Stomach (tissue), 9 donors: ENCODE data around the gene FLII. TPM values are rescaled to one million over a fixed set of nuclear protein-coding genes. Genes with fewer than 3 reads are reported as not detected.

Source experiments
- DNase-seq, 2 donors: peaks; one replicate each; pipeline versions ENCODE4 v3.0.0 to v3.0.0-alpha.2; 2013 to 2019
- H3K27ac ChIP-seq, 5 donors: fragments of 200-600 bp in 4 of 5; sonication (generic) in 4 of 5; one replicate each; pipeline ENCODE4 v1.5.1; 2013 to 2019; ENCODE audit warnings: mild to moderate bottlenecking in 1 of 5, moderate library complexity in 1 of 5
- H3K27me3 ChIP-seq, 3 donors: fragments of 200-600 bp; sonication (generic); one replicate each; pipeline ENCODE4 v1.5.1; 2017 to 2019; ENCODE audit warnings: mixed run types in 1 of 3
- H3K36me3 ChIP-seq, 4 donors: fragments of 200-600 bp; sonication (generic); 1 replicate in 3 of 4; 2 replicates in 1 of 4; pipeline ENCODE4 v1.5.1; 2016 to 2019
- H3K4me1 ChIP-seq, 4 donors: fragments of 200-600 bp; sonication (generic); one replicate each; pipeline ENCODE4 v1.5.1; 2016 to 2019
- H3K4me3 ChIP-seq, 4 donors: fragments of 200-600 bp; sonication (generic) in 3 of 4; one replicate each; pipeline ENCODE4 v1.5.1; 2016 to 2019; ENCODE audit warnings: mild to moderate bottlenecking in 1 of 4
- H3K9me3 ChIP-seq, 4 donors: fragments of 200-600 bp; sonication (generic); one replicate each; pipeline ENCODE4 v1.5.1; 2016 to 2019
- CTCF ChIP-seq, 7 experiments: fragments of 450-650 bp in 4 of 7; fragments of 200-600 bp in 3 of 7; sonication (generic) in 3 of 7; IDR thresholded peaks; one replicate each; pipeline ENCODE4 v1.5.1; 2016 to 2019; ENCODE audit warnings: antibody characterized with exemption in 7 of 7, control low read depth in 2 of 7, mild to moderate bottlenecking in 1 of 7
- EP300 ChIP-seq: sonication (generic); formaldehyde crosslinking; IDR thresholded peaks from one replicate; pipeline ENCODE4 v1.6.1; 2017; ENCODE audit warnings: antibody characterized with exemption
- POLR2A ChIP-seq, 4 donors: fragments of 450-650 bp; IDR thresholded peaks; one replicate each; pipeline ENCODE4 v1.6.1; 2016; ENCODE audit warnings: antibody characterized with exemption in 4 of 4, control low read depth in 2 of 4, mild to moderate bottlenecking in 1 of 4, moderate library complexity in 1 of 4
- POLR2AphosphoS5 ChIP-seq, 3 donors: sonication (generic); formaldehyde crosslinking; IDR thresholded peaks; one replicate each; pipeline ENCODE4 v1.6.1; 2016; ENCODE audit warnings: antibody characterized with exemption in 3 of 3
- WGBS, 5 donors: extraction: QIAGEN DNeasy Blood & Tissue Kit in 3 of 5; methylation state at CpG; one replicate each; pipeline versions ENCODE4 v1.1.5 to v1.1.7; 2013 to 2018; 5-methylcytosine and 5-hydroxymethylcytosine counted together
- intact Hi-C: fragments of 100-400 bp; cut with DNase I; formaldehyde crosslinking; loops from one replicate; pipeline ENCODE4 v1.15.1; 2023; ENCODE audit warnings: low total_unique reads
- polyA plus RNA-seq, 3 donors: library from polyadenylated mRNA; stranded (reverse); fragments of 200-250 nt; gene quantifications; one replicate each; pipeline ENCODE4 v1.2.3, GENCODE V29; 2013
- total RNA-seq, 5 donors: library from RNA; depleted of rRNA; stranded (reverse); fragments of >200 nt; gene quantifications; one replicate each; pipeline versions ENCODE4 v1.1.0 to v1.2.3, GENCODE V29; 2014 to 2016
- donor health status: healthy with polysubstance abuse.
- donor health status: Bipolar disorder and iron deficiency.
- donor health status: healthy.

The FLII gene
- total and polyA plus RNA-seq, 8 donors, result 107 to 677 (median 323) TPM

- no peak for DNase-seq
- TF ChIP-seq POLR2A (IDR thresholded peaks at IDR 0.05) (no peak), CTCF (IDR thresholded peaks at IDR 0.05) (no peak), EP300 (no peak), POLR2AphosphoS5 (IDR thresholded peaks at IDR 0.05) (no peak)
- H3K36me3 ChIP-seq, result peaks cover 41 to 92% (median 89%) of the 10 kb centered on the region in 4 donors
- intact Hi-C loops, result no loop called here
- no peaks in the 10 kb centered on the region for H3K27me3 ChIP-seq
- H3K27ac ChIP-seq, result no peak overlapping the region
- peaks cover 11 to 64% (median 39%) of the 10 kb centered on the region in 4 donors for H3K4me1 ChIP-seq
- no peaks in the 10 kb centered on the region for H3K9me3 ChIP-seq
- 51 to 65% (median 54%) methylated on average over 7 of the region's 7 CpGs for WGBS, 5 donors
- no peak overlapping the region for H3K4me3 ChIP-seq
Measured at GRCh38 chr17:18203308-18203707, 55.2 kb downstream of the FLII start.

DNA sequence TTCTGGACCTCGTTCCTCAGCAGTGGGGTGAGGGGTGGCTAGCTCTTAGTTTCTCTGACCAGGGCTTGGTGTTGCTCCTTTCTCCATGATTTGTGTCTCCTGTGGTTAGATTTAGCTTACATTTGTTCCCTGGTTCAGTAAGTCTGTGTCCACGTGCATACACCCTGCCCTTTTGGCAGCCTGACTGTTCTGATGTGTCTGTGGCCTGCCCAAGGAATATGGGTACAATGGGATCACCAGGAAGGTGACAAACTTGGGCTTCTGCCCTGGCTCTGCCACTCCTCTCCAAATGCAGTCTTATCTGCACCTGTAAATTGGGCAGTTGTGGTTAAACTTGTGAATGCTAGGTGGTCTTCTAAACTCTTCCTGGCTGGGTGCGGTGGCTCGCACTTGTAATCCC, 57.4 kb downstream of the FLII start:
- Histone ChIP-seq H3K36me3 (peaks cover 38 to 92% (median 89%) of the 10 kb centered on the region in 4 donors), H3K4me3 (no peak overlapping the region), H3K9me3 (no peaks in the 10 kb centered on the region), H3K27ac (no peak overlapping the region), H3K27me3 (no peaks in the 10 kb centered on the region), H3K4me1 (peaks cover 28 to 82% (median 54%) of the 10 kb centered on the region in 4 donors)
- DNase-seq, result no peak
- intact Hi-C loops, result no loop called here
- WGBS, 5 donors, result 73 to 85% (median 76%) methylated on average over 3 to 4 of the region's 4 CpGs
- TF ChIP-seq POLR2A (IDR thresholded peaks at IDR 0.05), result no peak
- TF ChIP-seq CTCF (IDR thresholded peaks at IDR 0.05), result no peak

DNA sequence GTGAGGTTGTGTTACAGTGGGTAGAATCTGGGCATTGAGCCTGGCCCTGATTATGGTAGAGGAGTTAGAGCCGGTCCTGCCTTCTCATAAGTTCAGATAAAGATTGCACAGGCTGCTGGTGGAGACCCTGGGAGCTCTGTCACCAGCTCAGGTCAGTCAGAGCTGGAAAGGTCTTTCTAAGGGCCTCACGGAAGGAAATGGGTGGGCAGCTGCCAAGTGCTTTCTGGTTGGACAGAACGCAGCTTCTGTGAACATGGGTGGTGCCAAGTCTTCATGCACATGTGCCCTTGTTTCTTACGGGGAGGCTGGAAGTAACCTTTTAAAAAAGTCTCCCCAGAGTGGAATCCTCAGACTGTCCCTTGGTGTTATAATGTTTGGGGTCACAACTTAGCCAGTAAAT, 60.0 kb downstream of the FLII start:
- WGBS, 5 donors, result 12 to 48% (median 25%) methylated on average over 4 of the region's 4 CpGs
- Histone ChIP-seq H3K36me3 (peaks cover 38 to 90% (median 88%) of the 10 kb centered on the region in 4 donors), H3K27me3 (no peaks in the 10 kb centered on the region), H3K9me3 (no peaks in the 10 kb centered on the region), H3K4me1 (peaks cover 28 to 91% (median 61%) of the 10 kb centered on the region in 4 donors), H3K27ac (no peak overlapping the region), H3K4me3 (peak overlapping the region in 1 of 4 donors; percentile 1)
- TF ChIP-seq EP300 (no peak), POLR2A (IDR thresholded peaks at IDR 0.05) (no peak), CTCF (IDR thresholded peaks at IDR 0.05) (no peak), POLR2AphosphoS5 (IDR thresholded peaks at IDR 0.05) (no peak)
- intact Hi-C loops, result no loop called here
- DNase-seq, result no peak

GRCh38 chr17:18197535-18198194, 60.9 kb downstream of the FLII start:
- Histone ChIP-seq H3K4me1 (peaks cover 28 to 95% (median 64%) of the 10 kb centered on the region in 4 donors), H3K27ac (no peak overlapping the region), H3K27me3 (no peaks in the 10 kb centered on the region), H3K4me3 (no peak overlapping the region), H3K36me3 (peaks cover 34 to 90% (median 85%) of the 10 kb centered on the region in 4 donors), H3K9me3 (no peaks in the 10 kb centered on the region)
- no peak for TF ChIP-seq POLR2AphosphoS5 (IDR thresholded peaks at IDR 0.05)
- no peak for TF ChIP-seq CTCF (IDR thresholded peaks at IDR 0.05)
- no peak for TF ChIP-seq EP300
- no peak for TF ChIP-seq POLR2A (IDR thresholded peaks at IDR 0.05)
- DNase-seq, result no peak
- intact Hi-C loops, result no loop called here
- 71 to 87% (median 82%) methylated on average over 3 of the region's 3 CpGs for WGBS, 5 donors
